Measurements from ENCODE around the gene RGL2. TPM values are rescaled to one million over a fixed set of nuclear protein-coding genes. Genes with fewer than 3 reads are reported as not detected.

RGL2 gene
- total RNA-seq, 1 donor from 2014 or later = 66.5 TPM

GRCh38 chr6:33317669-33318425 is 19.1 kb upstream of the RGL2 start, which contains the start of gene ZBTB22:
Gene ZBTB22, minus strand, starts transcription at chr6:33317744. Its CDS starts 828 bp downstream, at chr6:33316916.
- ATAC-seq (ENCODE audit: low read depth) = peak; percentile 59
- Mint-ChIP-seq H3K27me3 (no peaks in the 10 kb centered on the region), H3K36me3 (ENCODE audit: low read depth) (peaks cover 72% of the 10 kb centered on the region), H3K27ac (peak within 1 kb of the TSS; percentile 98), H3K9me3 (no peaks in the 10 kb centered on the region), H3K4me3 (peak within 1 kb of the TSS; percentile 99), H3K4me1 (peaks cover 84% of the 10 kb centered on the region)
- ChIA-PET POLR2A (interaction anchor here (0.5 to 3.5 kb wide), 40 partner anchors 8 to 1819 kb away, joined by 3 to 102 read pairs (median 4); partner anchors contain the start of genes B3GALT4, BAK1, CUTA and DXO), CTCF (interaction anchor here (0.6 to 2.5 kb wide), 4 partner anchors 18 to 41 kb away, joined by 3 to 15 read pairs (median 6); partner anchors contain the start of genes B3GALT4 and RGL2)
- no peak for TF ChIP-seq CTCF (IDR thresholded peaks at IDR 0.05)
- peak; percentile 91 for DNase-seq
- intact Hi-C loops (cut with micrococcal nuclease) = loop anchor here (1.0 to 5.0 kb wide), 2 partner anchors 73 to 346 kb away; partner anchors contain the start of gene KIFC1

DNA sequence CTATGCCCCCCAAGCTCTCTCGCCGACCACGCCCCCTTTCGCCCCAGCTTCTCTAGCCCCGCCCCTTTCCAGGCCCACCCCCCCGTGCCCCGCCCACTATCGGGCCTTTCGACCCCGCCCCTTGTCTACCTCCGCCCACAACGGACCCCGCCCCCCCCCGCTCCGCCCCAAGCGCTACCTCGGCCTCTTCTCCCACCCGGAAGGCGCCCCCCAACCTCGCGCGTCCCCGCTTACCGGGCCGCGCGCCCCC is 18.6 kb upstream of the RGL2 start:
- ChIA-PET POLR2A (interaction anchor here (0.6 to 3.5 kb wide), 30 partner anchors 8 to 1761 kb away, joined by 3 to 102 read pairs (median 6); partner anchors contain the start of genes B3GALT4, BAK1, CUTA and GPSM3), CTCF (interaction anchor here (0.6 to 2.5 kb wide), 4 partner anchors 18 to 40 kb away, joined by 3 to 15 read pairs (median 6); partner anchors contain the start of genes B3GALT4 and RGL2)
- Mint-ChIP-seq H3K4me1 (peaks cover 86% of the 10 kb centered on the region), H3K4me3 (peak overlapping the region; percentile 99), H3K9me3 (no peaks in the 10 kb centered on the region), H3K27ac (peak overlapping the region; percentile 46), H3K36me3 (ENCODE audit: low read depth) (peaks cover 72% of the 10 kb centered on the region), H3K27me3 (no peaks in the 10 kb centered on the region)
- intact Hi-C loops (cut with micrococcal nuclease) = loop anchor here (5.0 kb wide), 1 partner anchor 345 kb away; no protein-coding TSS in a partner anchor
- no peak for DNase-seq
- no peak for ATAC-seq (ENCODE audit: low read depth)
- TF ChIP-seq CTCF (IDR thresholded peaks at IDR 0.05) = no peak

DNA sequence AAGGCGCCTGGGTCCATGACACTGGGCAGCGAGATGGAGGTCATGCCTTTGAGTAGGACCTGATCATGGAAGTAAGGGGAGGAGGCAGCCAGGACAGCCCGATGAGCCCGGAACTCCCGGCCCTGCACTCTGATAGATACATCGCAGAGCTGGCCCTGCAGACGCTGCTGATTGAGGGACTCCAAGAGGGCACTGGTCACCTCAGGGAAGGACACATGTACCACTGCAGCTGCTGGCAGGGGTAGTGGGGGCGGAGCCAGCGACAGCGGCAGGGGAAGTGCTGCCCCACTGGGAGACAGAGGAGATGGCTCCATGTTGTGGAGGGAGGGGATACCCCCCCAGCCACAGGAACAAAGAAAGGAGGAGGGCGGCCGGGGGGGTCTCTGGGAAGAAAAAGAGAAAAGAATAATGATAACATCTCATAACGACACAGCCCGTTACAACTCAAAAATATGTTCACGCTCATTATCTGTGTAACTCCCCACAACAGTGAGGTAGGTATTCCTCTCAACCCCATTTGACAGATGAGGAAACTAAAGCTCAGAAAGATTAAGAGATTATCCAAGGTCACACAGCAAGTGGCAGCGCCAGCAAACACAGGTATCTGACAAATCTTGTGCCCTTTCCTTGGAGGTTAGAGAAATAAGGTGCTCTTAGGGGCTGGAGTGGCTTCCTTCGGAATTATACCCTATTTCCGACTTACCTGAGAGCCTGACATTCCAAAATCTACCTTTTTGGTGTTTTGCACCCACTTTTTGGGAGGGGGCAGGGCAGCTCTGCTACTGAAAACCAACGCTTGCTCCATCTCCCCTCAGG is 18.1 kb upstream of the RGL2 start:
- ATAC-seq (ENCODE audit: low read depth) (no peak), DNase-seq (no peak)
- Mint-ChIP-seq H3K27ac (peak overlapping the region; percentile 56), H3K4me3 (peak overlapping the region; percentile 99), H3K27me3 (no peaks in the 10 kb centered on the region), H3K36me3 (ENCODE audit: low read depth) (peaks cover 73% of the 10 kb centered on the region), H3K4me1 (peaks cover 87% of the 10 kb centered on the region), H3K9me3 (no peaks in the 10 kb centered on the region)
- intact Hi-C loops (cut with micrococcal nuclease) = loop anchor here (5.0 kb wide), 1 partner anchor 345 kb away; no protein-coding TSS in a partner anchor
- POLR2A ChIA-PET = interaction anchor here (0.6 to 3.5 kb wide), 22 partner anchors 9 to 1760 kb away, joined by 3 to 102 read pairs (median 8); partner anchors contain the start of genes B3GALT4, BAK1, CUTA and GPSM3
- CTCF ChIA-PET = interaction anchor here (1.3 to 2.5 kb wide), 2 partner anchors 28 to 40 kb away, joined by 8 to 15 read pairs; partner anchors contain the start of gene B3GALT4
- no peak for TF ChIP-seq CTCF (IDR thresholded peaks at IDR 0.05)

DNA sequence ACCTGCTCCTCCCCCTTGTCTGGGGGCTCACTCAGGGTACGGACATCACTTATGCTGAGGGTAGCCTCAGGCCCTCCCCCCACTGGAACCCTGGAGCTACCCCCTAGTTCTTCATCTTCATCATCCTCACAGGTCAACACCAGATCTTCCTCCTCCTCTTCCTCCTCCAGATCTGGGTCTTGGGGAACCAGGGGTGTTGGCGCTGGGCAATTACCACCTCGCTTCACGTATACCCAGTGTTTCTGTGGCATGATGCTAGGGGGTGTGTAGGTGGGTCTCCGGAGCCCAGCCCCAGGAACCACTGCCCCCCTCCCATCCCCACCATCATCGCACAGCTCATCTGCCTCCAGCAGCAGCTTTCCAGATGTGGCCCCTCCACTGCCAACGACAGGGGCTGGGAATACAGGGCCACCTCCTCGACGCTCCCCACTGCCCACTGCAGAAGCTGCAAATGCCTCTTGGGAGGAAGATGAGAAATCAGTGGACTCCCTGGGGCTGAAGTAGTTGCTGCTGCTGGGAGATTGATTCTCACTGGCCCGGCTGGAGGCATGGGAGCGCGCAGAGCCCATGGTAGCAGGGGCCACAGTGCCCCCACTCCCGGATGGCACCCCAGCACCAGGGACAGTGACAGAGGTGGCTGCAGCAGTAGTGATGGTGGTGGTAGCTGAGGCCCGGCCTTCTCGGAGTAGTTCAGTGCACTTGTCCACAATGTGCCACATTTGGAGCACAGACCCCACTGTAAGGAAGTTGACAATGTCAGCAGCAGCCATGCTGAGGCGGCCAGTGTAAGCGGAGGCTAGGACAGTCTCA is 17.3 kb upstream of the RGL2 start:
- intact Hi-C loops (cut with micrococcal nuclease) = loop anchor here (5.0 kb wide), 1 partner anchor 344 kb away; no protein-coding TSS in a partner anchor
- ChIA-PET POLR2A (interaction anchor here (1.1 to 3.5 kb wide), 6 partner anchors 17 to 110 kb away, joined by 3 to 102 read pairs (median 26); partner anchors contain the start of genes B3GALT4 and RGL2), CTCF (no interaction called here)
- Mint-ChIP-seq H3K4me1 (peaks cover 83% of the 10 kb centered on the region), H3K36me3 (ENCODE audit: low read depth) (peaks cover 74% of the 10 kb centered on the region), H3K27me3 (no peaks in the 10 kb centered on the region), H3K9me3 (no peaks in the 10 kb centered on the region), H3K27ac (peak overlapping the region; percentile 56), H3K4me3 (peak overlapping the region; percentile 99)
- ATAC-seq (ENCODE audit: low read depth) = no peak
- DNase-seq = no peak
- TF ChIP-seq CTCF (IDR thresholded peaks at IDR 0.05) = no peak

Measured in activated B cell treated with CpG ODN at 0.5 μM for 24 hours (primary cell).